Measurements from ENCODE around the gene BANF2. TPM values are rescaled to one million over a fixed set of nuclear protein-coding genes. Genes with fewer than 3 reads are reported as not detected.
A peak's percentile ranks its signal among the peaks of the same experiment; 100 is the strongest.

BANF2 gene
- total and polyA plus RNA-seq, 2 of the 13 experiments (the other 11 are each of a cell fraction or from before 2014, with no cell fraction given): 0.35 TPM; not detected in 1

GRCh38 chr20:17684077-17684888, 15.5 kb upstream of the BANF2 start (continued):
- peak; percentile 98 for TF ChIP-seq ZNF816 (CRISPR knock-in tag; IDR thresholded peaks at IDR 0.05; ENCODE audit: borderline replicate concordance)
- TF ChIP-seq BORCS8-MEF2B (CRISPR knock-in tag; IDR thresholded peaks at IDR 0.05): peak; percentile 81
- TF ChIP-seq ZBTB1 (CRISPR knock-in tag; IDR thresholded peaks at IDR 0.05; ENCODE audit: borderline replicate concordance): peak; percentile 48; the same call in 1 of the 2 replicates
- TF ChIP-seq HOXD1 (CRISPR knock-in tag; IDR thresholded peaks at IDR 0.05): peak; percentile 90
- TF ChIP-seq RFX1 (IDR thresholded peaks at IDR 0.05): no peak
- peak; percentile 98 for TF ChIP-seq RCOR2 (CRISPR knock-in tag; IDR thresholded peaks at IDR 0.05)
- peak; percentile 73 for TF ChIP-seq ZBTB38 (CRISPR knock-in tag; IDR thresholded peaks at IDR 0.05)
- 0 out of 2 replicates have a peak, but pooled peaks have one; percentile 78 for TF ChIP-seq SNAPC4 (CRISPR knock-in tag; IDR thresholded peaks at IDR 0.05)
- TF ChIP-seq ZNF546 (CRISPR knock-in tag; conservative IDR thresholded peaks at IDR 0.05): peak; percentile 80; the same call in 1 of the 2 replicates
- peak; percentile 96 for TF ChIP-seq REPIN1 (CRISPR knock-in tag; IDR thresholded peaks at IDR 0.05; ENCODE audit: borderline replicate concordance, low read depth)
- peak; percentile 92 for TF ChIP-seq FOXA1 (IDR thresholded peaks at IDR 0.05)
- TF ChIP-seq FOXA1 (CRISPR knock-in tag; IDR thresholded peaks at IDR 0.05): peak; percentile 99
- 0 out of 2 replicates have a peak, but pooled peaks have one; percentile 55 for TF ChIP-seq NR1H2 (CRISPR knock-in tag; IDR thresholded peaks at IDR 0.05; ENCODE audit: borderline replicate concordance, low read depth)
- peak; percentile 86; the same call in 1 of the 2 replicates for TF ChIP-seq ZNF281 (CRISPR knock-in tag; IDR thresholded peaks at IDR 0.05; ENCODE audit: borderline replicate concordance)
- TF ChIP-seq GATA4 (IDR thresholded peaks at IDR 0.05; ENCODE audit: borderline replicate concordance, low read depth): peak; percentile 96
- no peak for TF ChIP-seq CENPT (CRISPR knock-in tag; IDR thresholded peaks at IDR 0.05; ENCODE audit: low read depth)
- TF ChIP-seq SATB2 (CRISPR knock-in tag; IDR thresholded peaks at IDR 0.05): no peak
- TF ChIP-seq, protein P1, sequence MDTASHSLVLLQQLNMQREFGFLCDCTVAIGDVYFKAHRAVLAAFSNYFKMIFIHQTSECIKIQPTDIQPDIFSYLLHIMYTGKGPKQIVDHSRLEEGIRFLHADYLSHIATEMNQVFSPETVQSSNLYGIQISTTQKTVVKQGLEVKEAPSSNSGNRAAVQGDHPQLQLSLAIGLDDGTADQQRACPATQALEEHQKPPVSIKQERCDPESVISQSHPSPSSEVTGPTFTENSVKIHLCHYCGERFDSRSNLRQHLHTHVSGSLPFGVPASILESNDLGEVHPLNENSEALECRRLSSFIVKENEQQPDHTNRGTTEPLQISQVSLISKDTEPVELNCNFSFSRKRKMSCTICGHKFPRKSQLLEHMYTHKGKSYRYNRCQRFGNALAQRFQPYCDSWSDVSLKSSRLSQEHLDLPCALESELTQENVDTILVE (CRISPR knock-in tag; IDR thresholded peaks at IDR 0.05): peak; percentile 89
- no peak for TF ChIP-seq ZFP82 (CRISPR knock-in tag; IDR thresholded peaks at IDR 0.05; ENCODE audit: borderline replicate concordance)
- peak; percentile 54 for TF ChIP-seq ZNF572 (CRISPR knock-in tag; IDR thresholded peaks at IDR 0.05)

Measured in HepG2 (cell line).